Brain pericyte (primary cell): ENCODE results near the gene TMEM132E.

ENCODE experiments used
- DNase-seq: peaks from one replicate; pipeline ENCODE4 v3.0.0-alpha.2; 2012; ENCODE audit warnings: low read depth, low spot score

Gene TMEM132E

GRCh38 chr17:34603974-34604373, 24.6 kb downstream of the TMEM132E start:
- no peak for DNase-seq

GRCh38 chr17:34606763-34607162, 27.4 kb downstream of the TMEM132E start:
- no peak for DNase-seq

GRCh38 chr17:34607917-34608316, 28.5 kb downstream of the TMEM132E start:
- no peak for DNase-seq

GRCh38 chr17:34609210-34609609, 29.8 kb downstream of the TMEM132E start:
- DNase-seq, result no peak

DNA sequence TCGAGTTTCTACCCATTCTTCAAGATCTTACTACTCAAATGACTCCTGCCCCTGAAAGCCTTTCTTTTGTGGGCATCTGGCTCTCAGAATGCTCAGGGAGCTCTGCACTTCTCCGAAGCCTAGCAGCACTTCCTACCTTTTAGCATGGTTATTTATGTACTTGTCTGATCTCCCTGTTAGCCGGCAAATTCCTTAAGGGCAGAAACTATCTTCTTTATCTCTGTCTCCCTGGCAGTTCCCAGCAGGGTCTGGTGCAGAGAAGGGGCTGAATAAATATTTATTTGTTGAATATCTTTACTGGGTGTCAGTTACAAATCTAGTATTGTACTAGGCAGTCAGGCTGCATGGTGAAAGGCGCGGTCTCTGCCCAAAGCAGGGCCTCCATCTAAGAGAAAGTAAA, 30.7 kb downstream of the TMEM132E start:
- no peak for DNase-seq

DNA sequence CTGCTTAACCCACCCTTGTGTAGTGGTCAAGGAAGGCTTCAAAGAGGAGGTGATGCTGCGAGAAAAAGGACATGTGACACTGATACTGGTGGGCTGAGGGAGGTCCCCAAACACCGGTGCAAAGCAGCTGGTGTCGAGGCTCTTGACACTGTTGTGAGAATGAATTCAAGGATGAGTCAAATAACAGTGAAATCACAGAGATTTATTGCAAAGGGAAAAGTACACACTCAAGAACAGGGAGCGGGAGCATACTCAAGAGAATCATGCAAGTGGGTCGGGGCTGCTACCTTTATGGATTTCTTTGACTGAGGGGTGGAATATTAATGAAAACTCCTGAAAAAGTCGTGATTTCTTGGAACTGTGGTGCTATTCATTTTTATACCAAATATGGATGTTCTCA, 31.1 kb downstream of the TMEM132E start:
- no peak for DNase-seq

DNA sequence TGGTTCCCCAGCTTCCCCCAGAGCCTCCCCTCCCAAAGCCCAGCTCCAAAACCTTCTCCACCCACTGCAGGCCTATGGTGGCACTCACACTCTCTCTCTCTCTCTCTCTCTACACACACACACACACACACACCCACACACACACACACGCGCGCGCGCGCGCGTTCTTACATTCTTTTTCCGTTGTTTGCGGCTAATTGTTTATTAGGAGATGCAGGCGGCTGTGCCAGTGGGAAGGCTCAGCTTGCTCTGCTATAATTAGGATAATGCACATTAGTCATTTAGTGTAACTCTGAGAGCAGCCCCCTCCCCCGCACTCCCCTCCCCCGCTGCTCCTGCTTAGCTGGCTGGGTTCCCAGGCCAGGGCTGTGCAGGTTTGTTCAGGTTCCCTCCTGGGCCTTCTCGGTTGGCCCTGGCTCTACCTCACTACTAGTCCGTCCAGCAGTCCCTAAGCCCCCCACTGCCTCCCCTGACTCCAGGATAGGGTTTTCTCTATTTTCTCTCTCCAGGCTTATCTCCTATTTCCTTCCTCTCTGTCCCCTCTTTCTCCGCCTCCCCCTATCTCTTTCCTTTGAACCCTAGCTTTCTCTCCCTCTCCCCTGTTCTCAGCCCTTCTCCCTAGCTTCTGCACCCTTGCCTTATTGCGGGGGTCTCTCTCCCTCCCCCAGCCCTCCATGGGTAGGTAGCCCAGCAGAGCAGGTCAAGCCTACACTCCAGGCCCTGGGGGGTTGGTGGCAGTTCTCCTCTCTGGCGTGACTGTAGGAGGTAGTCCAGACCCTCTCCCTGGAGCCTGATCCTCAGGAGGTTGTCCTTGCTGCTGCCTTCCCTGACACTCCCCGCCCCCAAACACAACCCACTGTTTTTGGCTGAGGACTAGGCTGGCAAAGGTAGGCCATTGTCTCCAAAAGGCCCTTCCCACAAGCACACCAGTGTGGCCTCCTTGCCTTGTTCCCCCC, 34.0 kb downstream of the TMEM132E start:
- no peak for DNase-seq

- DNase-seq, result no peak
Measured at GRCh38 chr17:34614698-34615097, 35.3 kb downstream of the TMEM132E start.

GRCh38 chr17:34615326-34615725, 35.9 kb downstream of the TMEM132E start:
- DNase-seq, result no peak

- DNase-seq, result no peak
Measured at GRCh38 chr17:34616148-34616547, 36.8 kb downstream of the TMEM132E start.

DNA sequence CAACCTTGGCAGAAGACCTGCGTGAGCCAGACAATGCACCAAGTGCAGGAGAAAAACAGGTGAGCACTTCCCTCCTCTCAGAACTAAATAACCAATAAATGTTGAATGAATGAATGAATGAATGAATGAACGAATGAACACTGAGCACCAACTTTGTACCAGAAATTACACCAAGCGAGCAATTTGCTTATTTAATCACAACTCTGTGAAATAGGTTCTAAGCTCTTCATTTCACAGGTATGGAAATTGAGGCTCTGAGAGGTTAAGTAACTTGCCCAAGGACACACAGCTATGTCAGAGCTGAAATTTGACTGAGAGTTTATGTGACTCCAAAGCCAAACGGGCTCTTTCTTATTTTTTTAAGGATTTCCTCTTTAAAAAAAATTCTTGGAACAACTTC, 38.0 kb downstream of the TMEM132E start:
- no peak for DNase-seq

DNA sequence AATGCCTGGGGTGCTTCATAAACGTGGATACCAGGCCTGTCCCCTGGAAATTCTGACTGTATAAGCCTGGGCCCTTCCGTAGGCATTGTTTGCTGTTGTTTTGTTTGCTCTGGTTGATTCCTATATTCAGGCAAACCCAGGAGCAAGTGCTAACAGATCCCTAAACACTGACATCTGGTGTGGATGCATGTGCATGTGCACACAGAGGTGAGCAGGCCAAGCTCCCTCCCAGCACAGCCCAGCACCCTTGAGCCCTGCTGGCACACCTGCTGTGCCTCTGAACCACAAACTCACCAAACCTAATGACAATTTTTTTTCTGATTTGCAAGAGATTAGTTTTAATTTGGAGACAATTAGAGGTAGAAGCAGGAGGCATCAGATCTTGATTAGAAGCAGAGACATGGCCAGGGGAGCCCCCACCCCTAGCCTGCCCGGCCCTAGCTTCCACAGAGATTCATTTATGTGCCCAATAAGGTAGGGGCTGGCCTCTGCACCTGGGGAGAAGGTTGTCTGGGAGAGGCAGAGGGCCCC, 40.4 kb downstream of the TMEM132E start:
- DNase-seq, result no peak

- DNase-seq, result no peak
Measured at GRCh38 chr17:34620458-34620857, 41.1 kb downstream of the TMEM132E start.

DNA sequence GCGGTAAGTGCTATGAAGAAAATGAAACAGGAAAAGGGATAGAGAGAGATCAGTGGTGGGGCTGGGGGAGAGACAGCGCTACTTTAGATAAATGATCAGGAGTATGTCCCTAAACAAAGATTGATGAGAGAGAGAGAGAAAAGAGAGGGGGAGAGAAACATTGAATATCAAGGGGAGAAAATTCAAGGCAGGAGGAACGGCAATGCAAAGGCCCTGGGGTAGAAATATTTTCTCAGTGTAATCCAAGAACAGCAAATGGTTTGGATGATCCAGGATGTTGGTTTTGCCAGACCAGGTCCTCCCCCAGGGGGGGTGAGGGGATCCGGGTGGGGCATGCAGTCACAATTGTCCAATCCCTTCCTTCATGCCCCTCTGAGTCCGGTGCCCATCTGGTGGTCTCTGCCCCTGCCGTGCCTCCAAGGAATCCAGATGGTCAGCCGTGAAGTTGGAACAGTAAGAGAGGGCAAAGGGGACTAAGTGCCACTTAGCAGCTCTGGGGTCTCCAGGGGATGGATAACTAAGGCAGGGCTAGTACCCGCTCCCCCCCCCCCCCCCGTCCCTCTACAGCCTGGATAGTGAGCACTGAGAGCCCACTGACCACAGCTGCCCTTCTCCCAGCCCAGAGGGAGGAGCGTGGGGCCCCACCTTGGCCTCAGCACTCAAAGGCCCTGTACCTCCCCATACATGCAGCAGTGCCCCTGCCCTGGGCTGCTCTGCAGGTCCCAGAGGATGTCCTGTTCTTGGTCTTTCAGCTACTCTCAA, 43.7 kb downstream of the TMEM132E start:
- DNase-seq, result no peak

- no peak for DNase-seq
Measured at GRCh38 chr17:34623856-34624766, 44.7 kb downstream of the TMEM132E start.

GRCh38 chr17:34624767-34625383, 45.5 kb downstream of the TMEM132E start:
- DNase-seq, result no peak

DNA sequence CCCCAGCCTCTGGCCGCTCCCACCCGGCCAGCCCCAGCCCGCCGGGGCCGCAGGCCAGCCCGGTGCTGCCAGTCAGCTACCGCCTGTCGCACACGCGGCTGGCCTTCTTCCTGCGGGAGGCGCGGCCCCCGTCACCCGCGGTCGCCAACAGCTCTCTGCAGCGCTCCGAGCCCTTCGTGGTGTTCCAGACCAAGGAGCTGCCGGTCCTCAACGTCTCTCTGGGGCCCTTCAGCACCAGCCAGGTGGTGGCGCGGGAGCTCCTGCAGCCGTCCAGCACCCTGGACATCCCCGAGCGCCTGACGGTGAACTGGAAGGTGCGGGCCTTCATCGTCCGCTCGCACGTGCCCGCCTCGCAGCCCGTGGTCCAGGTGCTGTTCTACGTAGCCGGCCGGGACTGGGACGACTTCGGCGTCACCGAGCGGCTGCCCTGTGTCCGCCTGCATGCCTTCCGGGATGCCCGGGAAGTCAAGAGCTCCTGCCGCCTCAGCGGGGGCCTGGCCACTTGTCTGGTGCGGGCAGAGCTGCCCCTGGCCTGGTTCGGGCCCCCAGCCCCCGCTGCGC, 46.8 kb downstream of the TMEM132E start:
- no peak for DNase-seq

DNA sequence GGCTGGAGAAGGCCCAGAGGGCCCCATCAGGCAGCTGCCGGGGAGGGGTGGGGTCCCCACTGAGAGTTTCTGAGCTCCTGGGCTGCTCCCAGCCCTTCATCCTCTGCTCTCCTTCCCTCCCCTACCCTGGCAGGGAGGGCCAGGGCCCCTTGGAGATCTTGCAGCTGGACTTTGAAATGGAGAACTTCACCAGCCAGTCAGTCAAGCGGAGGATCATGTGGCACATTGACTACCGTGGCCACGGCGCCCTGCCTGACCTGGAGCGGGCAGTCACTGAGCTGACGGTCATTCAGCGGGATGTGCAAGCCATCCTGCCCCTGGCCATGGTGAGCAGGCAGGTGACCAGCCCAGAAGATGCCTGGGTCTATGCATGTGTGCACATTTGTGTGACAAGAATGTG, 49.5 kb downstream of the TMEM132E start:
- no peak for DNase-seq

- no peak for DNase-seq
Measured at GRCh38 chr17:34633351-34633750, 54.0 kb downstream of the TMEM132E start.

- no peak for DNase-seq
Measured at GRCh38 chr17:34633760-34634159, 54.4 kb downstream of the TMEM132E start.
